GM21367 (cell line): ENCODE data around the gene PRKAG2.
"Not testable (repeated sequence)": the region's sequence is repeated elsewhere in the genome, so short reads cannot be mapped to it uniquely, and the experiment has no call there.

Experiments used
- ATAC-seq: cut with Tn5 transposase; IDR thresholded peaks from one replicate; pipeline ENCODE4 v1.9.1; 2021; ENCODE audit not compliant: unreplicated experiment

PRKAG2 gene

GRCh38 chr7:151600331-151600730 is 276.6 kb downstream of the PRKAG2 start:
- no peak for ATAC-seq

GRCh38 chr7:151599401-151600227 is 277.3 kb downstream of the PRKAG2 start:
- ATAC-seq: no peak

DNA sequence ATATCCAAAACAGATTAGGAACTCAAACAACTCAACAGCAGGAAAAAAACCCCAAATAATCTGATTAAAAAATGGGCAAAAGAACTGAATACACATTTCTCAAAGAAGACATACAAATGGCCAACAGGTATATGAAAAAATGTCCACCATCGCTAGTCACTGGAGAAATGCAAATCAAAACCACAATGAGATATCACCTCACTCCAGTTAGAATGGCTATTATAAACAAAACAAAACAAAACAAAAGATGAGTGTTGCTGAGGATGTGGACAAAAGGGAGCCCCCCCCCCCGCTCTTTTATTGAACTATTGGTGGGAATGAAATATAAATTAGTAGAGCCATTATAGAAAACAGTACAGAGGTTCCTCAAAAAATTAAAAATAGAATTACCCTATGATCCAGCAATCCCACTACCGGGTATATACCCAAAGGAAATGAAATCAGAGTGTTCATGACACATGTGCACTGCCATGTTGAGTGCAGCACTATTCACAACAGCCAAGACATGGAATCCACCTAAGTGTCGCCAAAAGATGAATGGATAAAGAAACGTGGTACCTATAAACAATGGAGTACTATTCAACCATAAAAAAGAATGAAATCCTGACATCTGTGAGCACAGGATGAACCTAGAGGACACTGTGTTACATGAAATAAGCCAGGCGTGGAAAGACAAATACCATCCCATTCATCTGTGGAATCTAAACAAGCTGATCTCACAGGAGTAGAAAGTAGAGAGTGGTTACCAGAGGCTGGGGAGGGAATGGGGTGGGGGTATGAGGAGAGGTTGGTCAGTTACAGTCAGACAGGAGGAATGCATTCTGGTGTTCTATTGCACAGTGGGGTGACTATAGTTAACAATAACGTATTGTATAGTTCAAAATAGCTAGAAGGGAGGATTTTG is 279.1 kb downstream of the PRKAG2 start:
- ATAC-seq: no peak

- ATAC-seq: no peak
Observed at GRCh38 chr7:151595702-151596350, 281.1 kb downstream of the PRKAG2 start.

- no peak for ATAC-seq
Observed at GRCh38 chr7:151592868-151593486, 283.9 kb downstream of the PRKAG2 start.

- ATAC-seq: no peak
Observed at GRCh38 chr7:151592330-151592729, 284.6 kb downstream of the PRKAG2 start.

GRCh38 chr7:151591866-151592265 is 285.0 kb downstream of the PRKAG2 start:
- ATAC-seq: no peak

DNA sequence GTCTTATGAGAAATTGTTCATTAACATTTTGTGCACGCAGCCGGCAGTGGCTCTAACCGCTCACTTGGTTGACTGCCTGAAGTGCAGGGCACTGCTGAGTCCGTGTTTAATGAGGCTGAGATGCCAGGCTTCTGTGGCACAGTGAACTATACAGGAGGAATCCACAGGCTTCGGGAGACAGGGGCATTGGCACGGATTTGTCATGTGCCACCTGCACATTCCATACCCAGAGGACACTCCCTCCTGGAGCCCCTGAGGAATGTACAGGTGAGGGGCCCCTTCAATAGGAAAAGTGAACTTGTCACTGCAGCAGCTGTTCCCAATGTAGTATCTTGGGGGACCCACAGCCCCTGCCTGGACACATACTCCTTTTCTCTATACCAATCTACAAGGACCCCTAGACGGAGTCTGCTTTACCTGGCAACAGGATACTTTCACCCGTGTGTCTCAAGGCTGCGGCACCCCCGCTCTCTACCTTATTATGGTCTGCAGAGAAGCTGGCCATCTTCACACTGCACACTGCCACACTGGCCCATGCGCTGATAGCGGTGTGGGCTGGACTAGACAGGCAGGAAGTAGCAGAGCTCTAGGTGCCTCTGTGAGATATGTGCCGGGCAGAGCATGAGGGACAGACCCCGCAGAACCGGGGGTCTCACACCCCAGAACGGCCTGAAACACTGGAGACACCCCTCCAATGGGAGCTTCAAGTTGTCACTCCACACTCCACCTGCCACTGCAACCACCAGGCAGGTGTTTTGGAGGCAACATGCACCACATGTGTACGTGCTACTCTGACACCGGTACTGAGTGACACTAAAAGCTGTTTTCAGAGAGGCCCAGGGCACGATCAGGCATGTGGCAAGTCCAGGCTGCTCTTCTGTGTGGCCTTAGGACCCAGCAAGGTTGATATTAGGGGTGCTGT is 285.8 kb downstream of the PRKAG2 start:
- ATAC-seq: no peak

DNA sequence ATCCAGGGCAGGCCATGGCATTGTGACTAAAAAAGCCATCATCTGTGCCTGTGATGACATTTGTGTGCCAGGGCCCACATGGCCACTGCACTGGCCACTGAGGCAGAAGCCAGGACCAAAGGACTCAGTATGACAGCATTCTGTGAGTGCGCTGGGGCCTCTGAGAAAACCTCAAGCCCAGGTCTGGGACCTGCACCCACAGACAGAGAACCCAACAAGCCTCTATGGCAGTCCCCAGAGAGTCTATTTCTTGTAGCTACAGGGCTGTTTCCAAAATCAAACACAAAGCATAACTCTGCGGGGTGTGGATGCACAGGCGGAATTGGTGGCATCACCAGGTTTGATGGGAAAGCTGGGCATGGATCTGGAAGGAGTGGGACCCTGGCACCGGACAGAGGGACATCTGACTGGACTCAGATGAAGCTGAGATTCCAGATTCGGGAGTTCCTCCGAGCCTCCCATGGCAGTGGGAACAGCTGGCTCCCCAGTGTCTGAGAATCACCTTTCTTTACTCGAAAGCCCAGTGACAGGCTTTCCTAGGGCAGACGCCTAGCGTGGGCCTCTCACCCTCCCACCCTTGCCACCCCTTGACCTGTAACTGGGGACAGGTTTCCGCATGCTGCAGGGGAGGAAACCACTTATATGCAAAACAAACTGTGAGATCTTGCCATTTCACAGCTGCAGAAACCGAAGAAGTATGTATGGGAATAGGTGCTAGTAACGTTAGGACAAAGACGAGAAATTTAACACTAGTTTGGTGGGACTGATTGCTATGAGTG is 286.7 kb downstream of the PRKAG2 start:
- ATAC-seq: no peak

DNA sequence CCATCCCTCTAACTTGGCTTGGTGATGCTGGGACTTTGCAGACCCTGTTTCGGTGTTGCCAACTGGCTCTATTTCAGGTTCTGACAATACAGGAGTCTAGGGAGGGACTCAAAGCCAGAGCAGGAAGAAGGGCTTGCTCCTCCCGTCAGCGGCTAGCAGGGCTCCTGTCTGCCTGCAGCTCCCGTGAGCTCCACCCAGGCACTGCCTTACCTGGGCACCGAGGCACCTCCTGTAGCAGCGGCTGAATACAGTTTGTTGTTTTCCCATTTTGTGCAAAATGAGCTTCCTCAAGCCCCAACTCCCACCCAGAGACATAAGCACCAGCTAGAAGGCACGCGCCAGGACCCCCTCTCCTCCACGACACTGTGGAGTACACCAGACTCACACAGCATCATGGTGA is 287.9 kb downstream of the PRKAG2 start:
- no peak for ATAC-seq

DNA sequence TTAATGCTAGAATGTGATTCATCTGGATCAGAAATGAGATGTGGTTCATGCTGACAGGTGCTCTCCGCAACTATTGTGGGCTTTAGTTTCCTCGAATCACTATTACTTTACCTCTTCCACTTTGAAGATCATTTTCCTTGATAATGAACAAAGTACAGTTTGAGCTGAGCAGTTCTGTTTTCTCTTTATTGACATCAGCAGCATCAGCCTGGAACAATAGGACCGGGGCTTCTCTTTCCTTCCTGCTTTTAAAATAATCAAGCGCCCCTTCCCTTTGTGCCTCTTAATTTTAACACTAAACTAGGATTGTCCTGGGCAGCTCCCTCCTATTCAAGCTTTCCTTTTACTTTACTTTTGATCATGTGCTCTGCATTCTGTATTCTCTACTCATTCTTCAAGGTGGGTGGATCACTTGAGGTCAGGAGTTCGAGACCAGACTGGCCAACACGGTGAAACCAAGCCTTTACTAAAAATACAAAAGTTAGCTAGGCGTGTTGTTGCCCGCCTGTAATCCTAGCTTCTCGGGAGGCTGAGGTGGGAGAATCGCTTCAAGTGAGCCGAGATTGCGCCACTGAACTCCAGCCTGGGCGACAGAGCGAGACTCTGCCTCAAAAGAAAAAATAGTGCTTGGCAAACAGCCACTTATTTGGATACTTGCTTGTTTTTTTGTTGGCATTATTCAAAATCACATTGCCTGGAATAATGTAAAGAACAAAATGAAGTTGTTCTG is 290.2 kb downstream of the PRKAG2 start:
- ATAC-seq: no peak

DNA sequence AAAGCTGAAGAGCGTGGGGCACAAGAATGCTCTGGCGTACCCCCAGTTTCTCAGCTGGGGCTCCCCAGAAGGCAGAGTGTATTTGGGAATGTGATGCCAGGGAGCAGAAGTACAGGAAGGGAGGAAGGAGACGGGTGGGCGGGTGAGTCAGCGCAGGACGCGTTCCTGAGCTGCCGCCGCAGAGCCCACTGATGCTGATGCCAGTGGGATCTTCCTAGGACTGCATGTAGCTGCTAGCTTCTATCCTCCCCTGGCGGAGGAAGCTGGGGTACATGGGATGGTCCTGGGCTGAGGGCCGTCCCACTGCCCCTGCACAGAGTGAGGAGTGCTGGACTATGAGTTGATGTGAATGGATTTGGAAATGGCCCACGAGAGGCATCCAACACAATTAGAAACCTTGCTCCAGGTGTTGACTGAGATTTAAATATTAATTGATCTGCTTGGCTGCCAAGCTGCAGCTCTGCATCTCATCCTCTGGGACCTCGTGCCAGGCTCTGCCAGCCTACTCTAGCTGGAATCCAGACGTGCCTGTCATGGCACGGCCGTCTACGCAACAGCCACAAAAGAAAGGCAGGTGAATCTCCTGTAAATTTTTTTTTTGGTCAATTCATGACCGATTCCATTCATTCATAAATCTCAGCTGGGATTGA is 291.0 kb downstream of the PRKAG2 start:
- ATAC-seq: no peak

GRCh38 chr7:151581741-151582140 is 295.2 kb downstream of the PRKAG2 start:
- ATAC-seq: no peak

- ATAC-seq: no peak
Observed at GRCh38 chr7:151579644-151580043, 297.3 kb downstream of the PRKAG2 start.

GRCh38 chr7:151575410-151575809 is 301.5 kb downstream of the PRKAG2 start:
- no peak for ATAC-seq

- ATAC-seq: not testable (repeated sequence)
Observed at GRCh38 chr7:151573046-151573445, 303.9 kb downstream of the PRKAG2 start.

GRCh38 chr7:151572136-151572535 is 304.8 kb downstream of the PRKAG2 start:
- ATAC-seq: no peak

DNA sequence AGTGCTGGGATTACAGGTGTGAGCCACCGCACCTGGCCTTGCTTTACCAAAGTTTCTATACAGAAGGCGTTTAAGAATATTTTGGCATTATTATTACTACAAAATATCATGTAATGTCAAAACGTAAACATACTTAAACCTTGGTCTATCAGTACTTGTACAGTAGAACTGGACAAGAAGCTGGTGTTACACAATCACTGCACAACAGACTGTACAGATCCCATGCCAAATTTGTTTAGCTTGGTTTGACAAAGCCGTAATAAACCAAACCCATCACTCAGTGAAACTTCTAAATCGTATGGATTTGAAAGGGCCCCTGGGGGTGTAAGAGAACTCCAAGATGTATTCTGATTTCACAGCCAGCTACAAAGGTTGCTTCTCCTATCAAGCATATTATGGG is 305.4 kb downstream of the PRKAG2 start:
- ATAC-seq: no peak
